ENCODE measurements around the gene PLK3.
"Not testable (repeated sequence)": the region's sequence is repeated elsewhere in the genome, so short reads cannot be mapped to it uniquely, and the experiment has no call there.

Gene PLK3

DNA sequence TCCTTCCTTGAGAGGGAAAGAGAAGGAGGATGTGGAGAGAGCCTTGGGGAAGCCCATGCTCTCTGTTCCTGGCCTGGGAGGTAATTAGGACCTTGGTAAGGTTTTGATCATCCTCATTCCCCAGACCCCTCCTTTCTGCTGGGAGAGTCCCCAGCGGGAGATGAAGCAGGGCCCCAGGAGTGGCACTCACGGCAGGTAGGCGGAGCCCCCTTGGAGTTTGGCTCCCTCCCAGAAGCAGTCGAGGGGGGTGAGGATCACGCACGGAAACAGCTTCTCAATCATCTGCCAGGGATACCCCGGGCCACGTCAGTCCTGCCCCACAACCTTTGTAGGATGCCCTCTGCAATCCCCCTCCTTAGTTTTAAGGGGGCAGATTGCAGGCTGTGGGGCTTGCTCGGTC, 31.3 kb downstream of the PLK3 start:
- Histone ChIP-seq H3K4me1 (ENCODE audit: control insufficient read depth, insufficient read depth, low read length, poor library complexity, severe bottlenecking) (no peaks in the 10 kb centered on the region), H3K36me3 (ENCODE audit: control insufficient read depth, insufficient read depth, low read length) (no peaks in the 10 kb centered on the region), H3K4me3 (ENCODE audit: extremely low read depth, insufficient read depth, low read length, poor library complexity, severe bottlenecking) (no peak overlapping the region), H3K9me3 (ENCODE audit: control insufficient read depth, low read length) (no peaks in the 10 kb centered on the region), H3K27ac (ENCODE audit: low read depth, low read length, severe bottlenecking) (no peak overlapping the region)
- 75 to 80% methylated on average over 2 to 8 of the region's 9 CpGs for WGBS, 2 experiments (ENCODE audit: insufficient coverage in 2 of 2)

- 86 to 93% methylated on average over 8 to 10 of the region's 13 CpGs for WGBS, 2 experiments (ENCODE audit: insufficient coverage in 2 of 2)
- no peaks in the 10 kb centered on the region for H3K36me3 ChIP-seq (ENCODE audit: control insufficient read depth, insufficient read depth, low read length)
Measured at GRCh38 chr1:44832056-44832705, 32.0 kb downstream of the PLK3 start.

DNA sequence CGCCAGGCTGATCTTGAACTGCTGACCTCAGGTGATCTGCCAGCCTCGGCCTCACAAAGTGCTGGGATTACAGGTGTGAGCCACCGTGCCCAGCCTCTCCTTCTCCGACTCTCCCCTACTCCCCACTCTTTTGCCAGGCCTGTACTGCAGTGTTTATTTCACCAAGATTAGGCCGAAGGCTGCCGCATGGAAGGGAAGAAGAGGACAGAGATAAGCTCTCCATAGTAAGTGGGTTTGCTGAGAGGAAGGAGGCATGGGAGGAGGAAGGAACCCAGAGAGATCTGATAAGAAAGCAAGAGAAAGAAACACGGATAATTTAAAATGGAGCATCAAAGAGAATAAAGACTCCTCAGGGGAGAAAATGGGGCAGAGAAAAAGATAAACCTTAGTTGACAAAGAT, 34.2 kb downstream of the PLK3 start:
- Histone ChIP-seq H3K9me3 (ENCODE audit: control insufficient read depth, low read length) (no peaks in the 10 kb centered on the region), H3K4me1 (ENCODE audit: control insufficient read depth, insufficient read depth, low read length, poor library complexity, severe bottlenecking) (no peaks in the 10 kb centered on the region), H3K4me3 (ENCODE audit: extremely low read depth, insufficient read depth, low read length, poor library complexity, severe bottlenecking) (no peak overlapping the region), H3K36me3 (ENCODE audit: control insufficient read depth, insufficient read depth, low read length) (no peaks in the 10 kb centered on the region), H3K27ac (ENCODE audit: low read depth, low read length, severe bottlenecking) (no peak overlapping the region)
- 78 to 85% methylated on average over 5 of the region's 7 CpGs for WGBS, 2 experiments (ENCODE audit: insufficient coverage in 2 of 2)

More at GRCh38 chr1:44832056-44832705, 32.0 kb downstream of the PLK3 start:
- H3K4me1 ChIP-seq (ENCODE audit: control insufficient read depth, insufficient read depth, low read length, poor library complexity, severe bottlenecking) = no peaks in the 10 kb centered on the region
- H3K27ac ChIP-seq (ENCODE audit: low read depth, low read length, severe bottlenecking) = no peak overlapping the region
- H3K4me3 ChIP-seq (ENCODE audit: extremely low read depth, insufficient read depth, low read length, poor library complexity, severe bottlenecking) = no peak overlapping the region
- H3K9me3 ChIP-seq (ENCODE audit: control insufficient read depth, low read length) = no peaks in the 10 kb centered on the region

GRCh38 chr1:44835738-44836675, 35.8 kb downstream of the PLK3 start:
- 78 to 79% methylated on average over 12 to 22 of the region's 23 CpGs for WGBS, 2 experiments (ENCODE audit: insufficient coverage in 2 of 2)
- no peak overlapping the region for H3K27ac ChIP-seq (ENCODE audit: low read depth, low read length, severe bottlenecking)
- no peaks in the 10 kb centered on the region for H3K9me3 ChIP-seq (ENCODE audit: control insufficient read depth, low read length)
- H3K36me3 ChIP-seq (ENCODE audit: control insufficient read depth, insufficient read depth, low read length) = no peaks in the 10 kb centered on the region
- H3K4me3 ChIP-seq (ENCODE audit: extremely low read depth, insufficient read depth, low read length, poor library complexity, severe bottlenecking) = no peak overlapping the region
- H3K4me1 ChIP-seq (ENCODE audit: control insufficient read depth, insufficient read depth, low read length, poor library complexity, severe bottlenecking) = no peaks in the 10 kb centered on the region

- H3K27ac ChIP-seq (ENCODE audit: low read depth, low read length, severe bottlenecking); H3K36me3 ChIP-seq (ENCODE audit: control insufficient read depth, insufficient read depth, low read length); H3K4me3 ChIP-seq (ENCODE audit: extremely low read depth, insufficient read depth, low read length, poor library complexity, severe bottlenecking); H3K9me3 ChIP-seq (ENCODE audit: control insufficient read depth, low read length); H3K4me1 ChIP-seq (ENCODE audit: control insufficient read depth, insufficient read depth, low read length, poor library complexity, severe bottlenecking): not testable (repeated sequence)
- 96 to 98% methylated on average over 11 of the region's 11 CpGs for WGBS, 2 experiments (ENCODE audit: insufficient coverage in 2 of 2)
Measured at GRCh38 chr1:44838294-44838693, 38.1 kb downstream of the PLK3 start.

- H3K4me3 ChIP-seq (ENCODE audit: extremely low read depth, insufficient read depth, low read length, poor library complexity, severe bottlenecking) = no peak overlapping the region
- H3K4me1 ChIP-seq (ENCODE audit: control insufficient read depth, insufficient read depth, low read length, poor library complexity, severe bottlenecking) = no peaks in the 10 kb centered on the region
- H3K9me3 ChIP-seq (ENCODE audit: control insufficient read depth, low read length) = no peaks in the 10 kb centered on the region
- no peaks in the 10 kb centered on the region for H3K36me3 ChIP-seq (ENCODE audit: control insufficient read depth, insufficient read depth, low read length)
- 85 to 86% methylated on average over 4 of the region's 4 CpGs for WGBS, 2 experiments (ENCODE audit: insufficient coverage in 2 of 2)
- H3K27ac ChIP-seq (ENCODE audit: low read depth, low read length, severe bottlenecking) = no peak overlapping the region
Measured at GRCh38 chr1:44839576-44839975, 39.4 kb downstream of the PLK3 start.

GRCh38 chr1:44842486-44842861, 42.3 kb downstream of the PLK3 start:
- no peaks in the 10 kb centered on the region for H3K36me3 ChIP-seq (ENCODE audit: control insufficient read depth, insufficient read depth, low read length)
- peak overlapping the region; percentile 54 for H3K4me3 ChIP-seq (ENCODE audit: extremely low read depth, insufficient read depth, low read length, poor library complexity, severe bottlenecking)
- 59 to 71% methylated on average over 14 of the region's 16 CpGs for WGBS, 2 experiments (ENCODE audit: insufficient coverage in 2 of 2)
- H3K27ac ChIP-seq (ENCODE audit: low read depth, low read length, severe bottlenecking) = no peak overlapping the region
- no peaks in the 10 kb centered on the region for H3K4me1 ChIP-seq (ENCODE audit: control insufficient read depth, insufficient read depth, low read length, poor library complexity, severe bottlenecking)
- no peaks in the 10 kb centered on the region for H3K9me3 ChIP-seq (ENCODE audit: control insufficient read depth, low read length)

- Histone ChIP-seq H3K27ac (ENCODE audit: low read depth, low read length, severe bottlenecking) (no peak within 1 kb of the TSS), H3K36me3 (ENCODE audit: control insufficient read depth, insufficient read depth, low read length) (no peaks in the 10 kb centered on the region), H3K9me3 (ENCODE audit: control insufficient read depth, low read length) (no peaks in the 10 kb centered on the region), H3K4me1 (ENCODE audit: control insufficient read depth, insufficient read depth, low read length, poor library complexity, severe bottlenecking) (no peaks in the 10 kb centered on the region), H3K4me3 (ENCODE audit: extremely low read depth, insufficient read depth, low read length, poor library complexity, severe bottlenecking) (peak within 1 kb of the TSS; percentile 54)
- 2% methylated on average over 42 to 55 of the region's 72 CpGs for WGBS, 2 experiments (ENCODE audit: insufficient coverage in 2 of 2)
Measured at GRCh38 chr1:44842862-44843655, 42.9 kb downstream of the PLK3 start, which contains the start of gene PTCH2. TSS of gene PTCH2 (minus strand) at chr1:44843253. CDS start at chr1:44842932, 321 bp downstream.

- WGBS, 2 experiments (ENCODE audit: insufficient coverage in 2 of 2) = 100% methylated on average over 1 of the region's 1 CpG; no CpG with 5 or more reads in 1 of the 2 experiments
- H3K36me3 ChIP-seq (ENCODE audit: control insufficient read depth, insufficient read depth, low read length) = no peaks in the 10 kb centered on the region
- H3K27ac ChIP-seq (ENCODE audit: low read depth, low read length, severe bottlenecking) = no peak overlapping the region
- H3K4me3 ChIP-seq (ENCODE audit: extremely low read depth, insufficient read depth, low read length, poor library complexity, severe bottlenecking) = no peak overlapping the region
- no peaks in the 10 kb centered on the region for H3K4me1 ChIP-seq (ENCODE audit: control insufficient read depth, insufficient read depth, low read length, poor library complexity, severe bottlenecking)
- no peaks in the 10 kb centered on the region for H3K9me3 ChIP-seq (ENCODE audit: control insufficient read depth, low read length)
Measured at GRCh38 chr1:44846985-44847384, 46.8 kb downstream of the PLK3 start.

DNA sequence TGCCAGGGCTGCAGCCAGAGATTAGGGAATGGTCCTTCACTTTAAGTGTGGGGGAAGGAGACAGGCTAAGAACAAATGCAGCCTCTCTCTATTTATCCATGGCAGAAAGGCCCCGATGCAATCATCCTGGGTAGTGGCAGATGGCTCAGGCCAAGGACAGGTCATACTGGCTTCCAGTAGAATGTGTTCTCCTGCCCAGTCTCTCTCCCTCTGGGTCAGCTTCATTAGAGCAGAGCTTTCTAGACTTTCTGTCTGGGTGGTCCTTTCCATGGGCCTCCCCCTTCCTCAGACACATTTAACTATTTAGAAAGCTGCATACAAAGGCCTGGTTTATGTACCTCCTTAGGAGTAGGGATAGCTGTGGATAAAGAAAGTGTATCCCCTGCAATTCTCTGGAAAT, 47.7 kb downstream of the PLK3 start:
- no peaks in the 10 kb centered on the region for H3K4me1 ChIP-seq (ENCODE audit: control insufficient read depth, insufficient read depth, low read length, poor library complexity, severe bottlenecking)

More for the DNA sequence above, 47.7 kb downstream of the PLK3 start:
- Histone ChIP-seq H3K27ac (ENCODE audit: low read depth, low read length, severe bottlenecking) (no peak overlapping the region), H3K36me3 (ENCODE audit: control insufficient read depth, insufficient read depth, low read length) (no peaks in the 10 kb centered on the region), H3K4me3 (ENCODE audit: extremely low read depth, insufficient read depth, low read length, poor library complexity, severe bottlenecking) (no peak overlapping the region), H3K9me3 (ENCODE audit: control insufficient read depth, low read length) (no peaks in the 10 kb centered on the region)
- 100% methylated on average over 1 of the region's 1 CpG for WGBS, 2 experiments (ENCODE audit: insufficient coverage in 2 of 2)

Measured in mesodermal cell (in vitro differentiated cells).